GM19240 (cell line): Measurements from ENCODE around the gene APEX1.
"Not testable (repeated sequence)": the region's sequence is repeated elsewhere in the genome, so short reads cannot be mapped to it uniquely, and the experiment has no call there.

ENCODE experiments used
- DNase-seq: peaks from one replicate; pipeline ENCODE4 v3.0.0; 2011; ENCODE audit warnings: low spot score; ENCODE audit not compliant: insufficient read length

The APEX1 gene

DNA sequence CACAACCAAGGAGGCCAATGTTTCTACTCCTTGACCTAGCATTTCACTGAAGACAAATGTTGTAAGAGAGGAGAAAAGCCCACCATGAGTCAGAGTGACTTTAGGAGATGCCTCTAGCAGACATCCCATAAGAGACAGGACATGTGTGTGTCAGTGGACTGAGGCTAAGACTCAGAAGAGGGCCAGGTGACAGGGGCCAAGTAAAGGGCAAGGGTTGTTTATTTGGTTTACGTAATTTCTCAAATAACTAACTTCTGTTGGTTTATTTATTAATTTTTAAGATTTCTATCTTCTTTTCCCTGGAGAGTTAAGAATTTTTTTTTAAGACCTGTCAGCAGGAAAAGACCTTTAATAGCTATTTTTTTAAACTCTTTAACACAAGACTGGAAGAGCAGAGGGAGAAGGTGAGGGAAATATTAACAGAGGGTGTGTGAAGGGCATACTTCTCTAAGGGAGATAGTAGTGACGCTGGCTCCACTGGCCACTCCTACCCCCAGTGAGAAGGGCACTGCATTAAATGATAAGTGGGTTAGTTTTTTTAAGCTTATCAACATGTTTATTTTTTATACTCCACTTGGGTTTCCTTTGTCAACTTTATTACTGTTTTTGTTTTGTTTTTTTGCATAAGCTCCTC, 17.6 kb downstream of the APEX1 start:
- DNase-seq = no peak

GRCh38 chr14:20476776-20477175, 21.8 kb downstream of the APEX1 start:
- DNase-seq = no peak

- DNase-seq = no peak
Measured at GRCh38 chr14:20477211-20477876, 22.3 kb downstream of the APEX1 start.

GRCh38 chr14:20478894-20479293, 23.9 kb downstream of the APEX1 start:
- no peak for DNase-seq

GRCh38 chr14:20482382-20482781, 27.4 kb downstream of the APEX1 start:
- DNase-seq = no peak

DNA sequence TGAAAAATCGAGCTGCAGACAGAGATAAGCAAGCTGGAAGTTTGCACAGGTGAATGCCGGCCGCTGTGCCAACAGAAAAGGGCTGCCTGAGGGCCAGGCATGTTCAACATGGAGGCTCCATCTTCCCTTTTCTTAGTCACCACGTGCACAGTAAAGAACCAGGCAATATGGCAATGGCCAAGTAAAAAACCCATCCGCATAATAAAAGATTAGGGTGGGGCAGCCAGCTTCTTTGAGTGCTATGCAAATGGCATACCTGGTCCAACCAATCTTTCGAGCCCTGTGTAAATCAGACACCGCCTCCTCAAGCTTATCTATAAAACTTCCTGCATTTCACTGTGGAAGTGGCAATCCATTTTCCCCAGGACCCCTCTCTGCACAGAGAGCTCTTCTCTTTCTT, 30.9 kb downstream of the APEX1 start:
- DNase-seq = no peak

GRCh38 chr14:20486684-20487395, 31.8 kb downstream of the APEX1 start:
- no peak for DNase-seq

DNA sequence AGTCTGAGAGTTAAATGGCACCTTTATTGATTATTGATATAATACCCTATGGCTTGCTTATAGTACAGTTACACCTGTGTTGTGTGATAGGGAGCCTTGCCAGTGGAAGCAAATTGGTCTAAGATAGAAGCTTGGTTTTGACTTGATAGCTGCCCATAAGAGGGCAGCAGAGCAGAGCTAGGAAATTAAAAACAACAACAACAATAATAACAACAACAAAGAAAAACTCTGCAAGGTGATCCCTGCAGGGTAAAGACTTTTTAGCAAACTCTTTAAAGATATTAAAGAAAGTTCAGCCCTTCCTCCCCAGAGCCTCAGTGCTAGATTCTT, 32.3 kb downstream of the APEX1 start:
- no peak for DNase-seq

- DNase-seq = no peak
Measured at GRCh38 chr14:20489093-20489994, 34.3 kb downstream of the APEX1 start.

GRCh38 chr14:20490563-20490962, 35.5 kb downstream of the APEX1 start:
- DNase-seq = no peak

GRCh38 chr14:20492486-20492885, 37.5 kb downstream of the APEX1 start:
- DNase-seq = no peak

DNA sequence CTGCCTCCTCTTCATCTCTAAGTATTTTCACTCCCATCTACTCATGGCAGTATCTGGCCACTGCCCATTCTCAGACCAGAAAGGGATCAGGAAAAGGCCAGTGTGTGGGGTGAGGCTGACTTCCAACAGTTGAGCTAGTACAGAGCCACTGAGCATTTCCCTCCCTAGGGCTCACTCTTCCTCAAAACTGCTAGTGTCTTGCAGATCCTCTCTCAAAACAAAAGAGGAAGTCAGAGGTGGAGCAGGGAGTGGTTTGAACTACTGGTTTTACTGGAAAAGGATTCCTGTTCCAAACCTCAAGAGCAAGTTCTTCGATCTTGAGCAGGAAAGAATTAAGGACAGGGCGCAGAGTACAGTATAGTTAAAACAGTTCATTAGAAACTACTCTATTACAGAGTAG, 38.6 kb downstream of the APEX1 start:
- no peak for DNase-seq

- DNase-seq = no peak
Measured at GRCh38 chr14:20494935-20495766, 40.1 kb downstream of the APEX1 start.

GRCh38 chr14:20498622-20499021, 43.6 kb downstream of the APEX1 start:
- no peak for DNase-seq

DNA sequence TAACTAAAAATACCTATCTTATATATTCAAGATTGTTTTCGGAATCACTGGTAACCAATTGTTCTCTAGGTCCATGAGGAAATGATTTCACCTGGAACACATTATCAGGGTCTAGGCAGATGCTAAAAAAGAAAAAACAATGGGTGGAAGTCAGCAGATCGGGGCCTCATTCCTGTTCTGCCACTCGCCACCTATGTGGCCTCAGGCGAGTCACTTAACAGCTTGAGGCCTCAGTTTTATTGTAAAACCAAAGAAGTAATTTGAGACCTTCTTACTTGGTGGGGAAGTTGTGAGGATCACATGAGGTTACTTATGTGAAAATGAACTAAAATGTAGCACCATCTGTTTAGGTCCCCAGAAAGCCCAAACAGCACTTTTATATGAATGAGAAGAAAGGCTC, 44.1 kb downstream of the APEX1 start:
- no peak for DNase-seq

GRCh38 chr14:20499881-20500280, 44.9 kb downstream of the APEX1 start:
- no peak for DNase-seq

- no peak for DNase-seq
Measured at GRCh38 chr14:20501346-20501745, 46.3 kb downstream of the APEX1 start.

DNA sequence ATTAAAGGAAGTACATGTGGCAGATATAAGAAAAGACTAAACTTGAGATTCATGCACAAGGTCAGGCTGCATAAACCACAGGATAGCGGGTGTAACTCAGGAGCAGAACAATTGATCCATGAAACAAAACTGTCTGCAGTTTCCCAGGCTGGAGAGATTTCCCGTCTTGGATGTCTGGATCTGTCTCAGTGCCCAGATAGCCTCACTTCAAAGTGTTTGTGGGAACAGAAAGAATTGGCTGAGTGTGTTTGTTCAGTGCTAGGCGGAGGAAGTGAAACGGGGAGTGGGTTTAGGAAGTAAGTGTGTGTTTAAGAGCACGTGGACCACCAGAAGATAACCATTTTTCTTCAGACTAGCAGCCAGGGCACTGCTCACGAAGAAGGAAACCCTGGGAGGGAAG, 48.9 kb downstream of the APEX1 start:
- DNase-seq = no peak

GRCh38 chr14:20506276-20506675, 51.2 kb downstream of the APEX1 start:
- not testable (repeated sequence) for DNase-seq

GRCh38 chr14:20506752-20507151, 51.7 kb downstream of the APEX1 start:
- not testable (repeated sequence) for DNase-seq
